ENCODE results near the gene SLC7A4. TPM values are rescaled to one million over a fixed set of nuclear protein-coding genes. Genes with fewer than 3 reads are reported as not detected.
A peak's percentile ranks its signal among the peaks of the same experiment; 100 is the strongest.

SLC7A4 gene
- total RNA-seq, 1 donor from 2014 or later = 0.25 TPM

DNA sequence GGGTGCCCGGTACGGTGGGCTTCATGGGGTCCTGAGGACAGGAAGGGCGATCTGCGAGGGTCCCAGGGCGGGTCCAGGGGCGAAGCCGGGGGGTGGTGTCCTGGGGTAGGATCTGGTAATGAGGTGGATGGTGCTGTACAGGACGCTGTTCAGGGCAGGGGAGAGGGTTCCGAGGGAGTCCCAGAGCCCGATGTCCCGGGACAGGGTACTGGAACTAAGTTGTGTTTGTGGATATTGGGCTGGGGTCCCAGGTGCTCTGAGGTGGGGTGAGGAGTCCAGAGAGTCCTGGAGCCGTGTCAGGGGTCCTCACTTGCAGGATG is 49.8 kb downstream of the SLC7A4 start:
- H3K27ac ChIP-seq (replicated peaks) = peak overlapping the region; percentile 95
- H3K4me3 ChIP-seq = peak overlapping the region; percentile 93
- peaks cover 36% of the 10 kb centered on the region for H3K4me1 ChIP-seq
- peaks cover 22% of the 10 kb centered on the region for H3K36me3 ChIP-seq
- TF ChIP-seq, protein P1, sequence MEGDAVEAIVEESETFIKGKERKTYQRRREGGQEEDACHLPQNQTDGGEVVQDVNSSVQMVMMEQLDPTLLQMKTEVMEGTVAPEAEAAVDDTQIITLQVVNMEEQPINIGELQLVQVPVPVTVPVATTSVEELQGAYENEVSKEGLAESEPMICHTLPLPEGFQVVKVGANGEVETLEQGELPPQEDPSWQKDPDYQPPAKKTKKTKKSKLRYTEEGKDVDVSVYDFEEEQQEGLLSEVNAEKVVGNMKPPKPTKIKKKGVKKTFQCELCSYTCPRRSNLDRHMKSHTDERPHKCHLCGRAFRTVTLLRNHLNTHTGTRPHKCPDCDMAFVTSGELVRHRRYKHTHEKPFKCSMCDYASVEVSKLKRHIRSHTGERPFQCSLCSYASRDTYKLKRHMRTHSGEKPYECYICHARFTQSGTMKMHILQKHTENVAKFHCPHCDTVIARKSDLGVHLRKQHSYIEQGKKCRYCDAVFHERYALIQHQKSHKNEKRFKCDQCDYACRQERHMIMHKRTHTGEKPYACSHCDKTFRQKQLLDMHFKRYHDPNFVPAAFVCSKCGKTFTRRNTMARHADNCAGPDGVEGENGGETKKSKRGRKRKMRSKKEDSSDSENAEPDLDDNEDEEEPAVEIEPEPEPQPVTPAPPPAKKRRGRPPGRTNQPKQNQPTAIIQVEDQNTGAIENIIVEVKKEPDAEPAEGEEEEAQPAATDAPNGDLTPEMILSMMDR (IDR thresholded peaks at IDR 0.05; ENCODE audit: borderline replicate concordance) = no peak
- H3K27me3 ChIP-seq (ENCODE audit: low read depth) = no peaks in the 10 kb centered on the region
- intact Hi-C loops (cut with micrococcal nuclease) = no loop called here
- H3K9me3 ChIP-seq (replicated peaks) = peaks cover 7% of the 10 kb centered on the region
- DNase-seq = no peak

DNA sequence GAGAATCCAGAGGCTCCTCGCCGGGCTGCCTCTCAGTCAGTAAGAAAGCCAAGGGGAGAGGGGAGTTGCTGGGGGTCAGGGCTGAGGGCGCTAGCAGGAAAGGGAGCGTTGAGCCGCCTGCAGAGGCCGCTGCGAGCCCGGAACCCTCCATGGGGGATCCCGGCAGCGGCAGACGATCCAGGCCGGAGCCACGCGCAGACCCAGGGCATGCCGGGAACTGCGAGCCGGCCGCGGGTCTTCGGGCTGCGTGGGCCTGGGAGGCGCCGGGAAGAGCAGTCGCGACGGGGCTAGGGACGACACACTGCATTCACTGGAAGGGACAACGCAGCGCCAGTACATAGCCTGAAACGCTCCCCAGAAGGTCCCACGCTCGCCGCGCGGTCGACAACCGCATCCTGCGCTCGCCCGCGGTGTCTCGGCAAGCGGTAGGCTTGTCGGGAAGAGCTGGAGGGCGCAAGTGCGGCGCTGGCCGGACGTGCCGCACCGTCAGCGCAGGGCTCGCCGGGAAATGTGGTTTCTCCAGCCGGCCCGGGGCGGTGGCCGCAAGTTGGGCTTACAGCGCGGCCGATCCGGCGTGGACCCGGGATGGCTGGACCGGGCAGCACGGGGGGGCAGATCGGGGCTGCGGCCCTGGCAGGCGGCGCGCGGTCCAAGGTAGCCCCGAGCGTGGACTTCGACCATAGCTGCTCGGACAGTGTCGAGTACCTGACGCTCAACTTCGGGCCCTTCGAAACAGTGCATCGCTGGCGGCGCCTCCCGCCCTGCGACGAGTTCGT is 50.4 kb downstream of the SLC7A4 start, which contains the start of gene LZTR1:
LZTR1 (plus strand) TSS at position 511 of the 776 bp plus-strand sequence; CDS start at position 586, 75 bp downstream.
- DNase-seq = peak; percentile 83
- H3K4me3 ChIP-seq = peak within 1 kb of the TSS; percentile 93
- intact Hi-C loops (cut with micrococcal nuclease) = no loop called here
- H3K9me3 ChIP-seq (replicated peaks) = peaks cover 7% of the 10 kb centered on the region
- H3K36me3 ChIP-seq = peaks cover 17% of the 10 kb centered on the region
- H3K4me1 ChIP-seq = peaks cover 36% of the 10 kb centered on the region
- H3K27ac ChIP-seq (replicated peaks) = peak within 1 kb of the TSS; percentile 95
- TF ChIP-seq, protein P1 (IDR thresholded peaks at IDR 0.05; ENCODE audit: borderline replicate concordance) = peak; percentile 68
- H3K27me3 ChIP-seq (ENCODE audit: low read depth) = no peaks in the 10 kb centered on the region

DNA sequence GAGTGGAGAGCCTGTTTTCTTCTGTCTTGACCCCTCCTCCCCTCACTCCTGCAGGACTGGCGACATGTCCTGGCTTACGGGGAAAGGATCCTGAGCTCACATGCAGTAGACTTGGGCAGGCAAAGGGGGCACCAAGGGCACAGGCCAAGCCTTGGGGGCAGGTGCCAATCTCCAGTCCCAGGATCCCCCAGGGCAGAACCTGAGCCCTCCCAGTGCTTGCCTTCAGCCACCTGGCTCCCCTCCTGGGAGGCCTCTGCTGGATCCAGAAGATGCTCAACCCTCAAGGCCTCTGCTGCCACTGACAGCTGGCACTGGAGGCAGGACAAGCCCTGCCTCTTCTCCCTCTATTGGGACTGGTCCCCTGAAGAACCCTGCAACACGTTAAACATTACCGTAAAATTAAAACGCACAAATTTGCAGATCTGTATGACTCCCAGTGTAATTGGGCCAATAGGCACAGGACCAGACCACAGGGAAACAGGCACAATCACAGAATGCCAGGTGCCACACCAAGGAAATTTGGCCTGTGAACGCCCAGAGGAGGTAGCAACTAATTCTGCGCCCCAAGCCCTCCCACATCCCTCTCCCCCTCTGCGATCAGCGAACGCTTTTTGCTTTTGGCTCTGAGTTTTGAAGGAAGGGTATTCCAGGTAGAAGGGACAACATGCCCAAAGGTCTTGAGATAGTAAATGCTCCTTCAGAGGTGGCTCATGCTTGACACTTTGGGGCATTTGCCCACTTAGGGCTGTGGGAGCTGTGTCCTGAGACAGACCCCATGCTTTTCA is 51.2 kb downstream of the SLC7A4 start:
- Histone ChIP-seq H3K4me1 (peaks cover 36% of the 10 kb centered on the region), H3K4me3 (peak overlapping the region; percentile 93), H3K27me3 (ENCODE audit: low read depth) (no peaks in the 10 kb centered on the region), H3K36me3 (peaks cover 12% of the 10 kb centered on the region), H3K27ac (replicated peaks) (peak overlapping the region; percentile 95), H3K9me3 (replicated peaks) (peaks cover 7% of the 10 kb centered on the region)
- TF ChIP-seq, protein P1 (IDR thresholded peaks at IDR 0.05; ENCODE audit: borderline replicate concordance) = no peak
- DNase-seq = no peak
- intact Hi-C loops (cut with micrococcal nuclease) = no loop called here

DNA sequence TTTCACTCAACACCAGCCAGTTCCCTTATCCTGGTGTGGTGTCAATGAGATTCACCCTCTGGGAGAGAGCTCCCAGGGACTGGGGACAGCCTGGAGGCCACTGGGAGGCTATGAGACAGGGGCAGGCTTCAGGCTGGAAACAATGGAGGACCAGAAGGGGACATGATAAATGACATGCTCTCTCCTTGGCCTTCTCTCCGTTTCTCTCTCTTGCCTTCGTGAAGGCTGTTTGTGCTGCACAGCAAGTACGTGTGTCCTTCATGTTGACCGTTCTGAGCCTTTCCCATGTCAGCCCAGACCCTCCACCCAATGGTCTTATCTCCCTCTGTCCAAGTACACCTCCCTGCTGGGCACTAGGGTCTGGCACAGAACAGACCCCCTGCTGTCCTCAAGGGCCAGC is 51.8 kb downstream of the SLC7A4 start:
- DNase-seq = no peak
- no peak overlapping the region for H3K27ac ChIP-seq (replicated peaks)
- peaks cover under 1% of the 10 kb centered on the region for H3K27me3 ChIP-seq (ENCODE audit: low read depth)
- no peak overlapping the region for H3K4me3 ChIP-seq
- TF ChIP-seq, protein P1 (IDR thresholded peaks at IDR 0.05; ENCODE audit: borderline replicate concordance) = no peak
- peaks cover 6% of the 10 kb centered on the region for H3K36me3 ChIP-seq
- intact Hi-C loops (cut with micrococcal nuclease) = no loop called here
- peaks cover 7% of the 10 kb centered on the region for H3K9me3 ChIP-seq (replicated peaks)
- peaks cover 36% of the 10 kb centered on the region for H3K4me1 ChIP-seq

DNA sequence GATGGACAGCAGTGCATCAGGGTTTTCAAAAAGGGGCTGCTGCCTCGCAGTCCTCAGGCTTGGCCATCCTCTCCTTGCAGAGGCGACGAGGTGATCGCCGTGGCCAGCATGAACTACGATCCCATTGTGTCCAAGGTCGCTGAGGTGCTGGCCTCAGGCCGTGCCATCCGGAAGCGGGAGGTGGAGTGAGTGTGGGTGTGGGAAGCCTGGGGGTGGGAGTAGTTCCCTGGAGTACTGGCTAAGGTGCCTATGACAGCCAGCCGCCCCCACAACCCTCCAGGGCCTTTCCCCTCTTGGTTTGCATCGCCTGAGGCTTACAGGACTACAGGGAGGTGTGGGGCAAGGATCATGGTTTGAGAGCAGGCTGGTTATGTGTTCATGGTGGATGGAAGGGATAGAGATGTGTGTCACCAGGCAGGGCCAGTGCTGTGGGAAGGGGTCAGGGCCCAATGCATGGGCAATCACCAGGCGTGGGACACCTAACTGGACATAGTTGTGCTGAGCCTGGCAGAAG is 52.4 kb downstream of the SLC7A4 start:
- no peak for DNase-seq
- peaks cover 6% of the 10 kb centered on the region for H3K27me3 ChIP-seq (ENCODE audit: low read depth)
- H3K9me3 ChIP-seq (replicated peaks) = peaks cover 7% of the 10 kb centered on the region
- H3K4me3 ChIP-seq = peak overlapping the region; percentile 52
- TF ChIP-seq, protein P1 (IDR thresholded peaks at IDR 0.05; ENCODE audit: borderline replicate concordance) = no peak
- H3K36me3 ChIP-seq = peaks cover 6% of the 10 kb centered on the region
- H3K27ac ChIP-seq (replicated peaks) = no peak overlapping the region
- intact Hi-C loops (cut with micrococcal nuclease) = no loop called here
- peaks cover 36% of the 10 kb centered on the region for H3K4me1 ChIP-seq
